ENCODE data around the gene ID3.

ID3 gene

DNA sequence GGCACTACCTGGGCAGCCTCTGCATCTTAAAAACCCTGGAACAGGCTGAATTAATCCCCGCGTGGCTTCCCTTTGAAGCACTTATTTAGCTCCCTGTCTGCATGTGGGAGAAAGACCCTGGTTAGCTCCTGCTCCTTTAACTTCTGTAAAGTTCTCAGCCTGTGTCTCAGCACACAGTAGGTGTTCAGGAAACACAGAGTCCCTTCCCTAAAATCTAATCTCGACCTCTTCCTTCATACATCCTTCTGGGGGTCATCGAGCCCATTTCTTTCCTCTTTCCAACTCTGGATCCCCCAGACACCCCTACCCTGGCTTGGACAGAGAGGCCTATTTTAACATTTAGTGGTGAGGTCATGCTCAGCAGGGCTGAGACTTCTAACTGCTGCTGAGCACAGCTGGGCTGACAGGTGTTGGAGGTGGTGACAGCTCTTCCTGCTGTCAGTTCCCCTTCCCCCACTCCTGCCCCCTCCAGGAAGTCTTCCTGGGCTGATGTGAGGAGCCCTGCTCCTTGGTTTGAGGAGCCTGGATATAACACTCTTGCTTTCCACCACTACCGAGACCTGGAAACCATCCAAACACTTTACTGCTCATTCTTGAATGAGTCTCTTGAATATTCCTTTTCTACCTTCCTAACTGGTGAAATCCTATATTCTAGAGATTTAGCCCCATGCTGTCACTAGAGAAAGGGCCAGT, 33.6 kb downstream of the ID3 start:
- DNase-seq (ENCODE audit: low spot score), result no peak

DNA sequence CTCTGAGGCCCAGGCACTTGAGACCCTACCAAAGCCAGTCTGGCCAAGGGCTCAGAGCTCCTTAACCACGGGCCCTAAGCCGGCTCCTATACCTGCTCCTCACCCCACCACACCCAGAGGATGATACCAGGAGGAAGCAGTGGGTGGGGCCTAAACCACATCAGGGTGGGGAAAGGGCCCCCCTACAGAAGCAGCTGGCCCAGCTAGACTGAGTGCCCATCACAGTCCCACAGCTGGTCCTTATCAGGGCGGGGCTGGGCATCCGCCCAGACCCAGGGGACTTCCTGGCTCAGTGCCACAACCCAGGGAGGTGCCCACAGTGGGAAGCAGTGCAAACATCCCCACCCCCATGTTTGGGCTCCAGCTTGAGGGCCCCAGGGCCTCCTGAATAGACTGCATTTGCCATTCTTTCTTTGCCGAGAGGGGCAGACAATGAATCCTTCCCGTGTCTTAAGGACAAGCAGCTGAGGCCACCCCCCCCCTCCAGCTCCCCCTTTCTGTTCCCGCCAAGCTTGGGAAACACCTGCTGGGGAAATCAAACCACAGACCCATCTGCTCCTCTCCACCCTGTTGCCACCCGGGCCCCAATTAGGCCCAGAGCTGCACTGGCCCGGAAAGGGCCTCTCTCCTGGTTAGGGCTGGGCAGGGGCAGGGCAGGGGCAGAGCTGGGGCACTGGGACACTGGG, 34.4 kb downstream of the ID3 start:
- no peak for DNase-seq (ENCODE audit: low spot score)

DNA sequence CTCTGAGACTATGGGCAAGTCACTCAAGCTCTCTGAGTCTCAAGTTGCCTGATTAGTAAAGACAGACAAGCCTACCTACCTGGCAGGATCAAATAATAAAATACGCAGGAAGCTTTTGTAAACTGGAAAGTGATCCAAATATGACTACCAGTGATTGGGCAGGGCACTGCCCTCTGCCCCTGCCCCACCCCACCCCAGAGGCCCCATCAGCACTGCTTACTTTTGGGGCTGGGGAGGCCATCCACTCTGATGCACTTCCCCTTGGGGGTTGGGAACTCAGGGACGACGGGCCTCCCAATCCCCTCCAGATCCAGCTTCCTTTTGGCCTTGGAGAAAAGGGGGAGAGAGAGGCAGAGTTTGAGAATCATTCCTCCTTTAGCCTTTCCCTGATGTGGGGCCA, 35.1 kb downstream of the ID3 start:
- no peak for DNase-seq (ENCODE audit: low spot score)

DNA sequence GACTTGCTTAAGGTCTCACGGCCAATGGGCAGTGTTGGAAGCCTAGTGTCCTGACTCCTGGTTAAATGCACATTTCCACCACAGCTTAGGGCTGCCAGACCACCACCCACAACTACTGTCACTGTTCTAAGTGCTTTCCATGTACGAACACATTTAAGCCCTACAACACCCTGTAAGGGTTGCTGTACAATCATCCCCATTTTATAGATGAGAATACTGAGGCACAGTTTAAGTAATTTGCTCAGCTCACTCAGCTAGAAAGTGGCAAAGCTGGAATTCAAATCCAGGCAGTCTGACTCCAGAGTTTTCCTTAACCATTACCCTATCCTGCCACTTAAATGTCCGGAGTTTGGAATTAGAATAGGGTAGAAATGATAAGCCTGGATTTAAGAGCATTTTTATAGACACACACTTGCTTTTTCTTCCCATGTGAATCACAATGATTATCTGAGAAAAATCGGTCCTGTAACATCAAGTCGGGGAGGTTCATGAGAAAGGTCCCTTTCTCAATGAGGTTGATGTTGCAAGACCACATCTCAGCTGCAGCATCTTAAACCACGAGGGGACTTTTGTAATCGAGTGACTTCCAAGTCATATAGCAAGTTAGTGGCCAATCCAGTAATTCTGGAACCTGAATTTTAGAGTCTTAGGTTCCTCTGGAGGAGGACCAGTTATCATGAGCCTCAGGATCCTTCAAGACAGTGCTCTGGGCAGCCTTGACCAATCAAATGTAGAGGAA, 36.9 kb downstream of the ID3 start:
- DNase-seq (ENCODE audit: low spot score), result no peak

DNA sequence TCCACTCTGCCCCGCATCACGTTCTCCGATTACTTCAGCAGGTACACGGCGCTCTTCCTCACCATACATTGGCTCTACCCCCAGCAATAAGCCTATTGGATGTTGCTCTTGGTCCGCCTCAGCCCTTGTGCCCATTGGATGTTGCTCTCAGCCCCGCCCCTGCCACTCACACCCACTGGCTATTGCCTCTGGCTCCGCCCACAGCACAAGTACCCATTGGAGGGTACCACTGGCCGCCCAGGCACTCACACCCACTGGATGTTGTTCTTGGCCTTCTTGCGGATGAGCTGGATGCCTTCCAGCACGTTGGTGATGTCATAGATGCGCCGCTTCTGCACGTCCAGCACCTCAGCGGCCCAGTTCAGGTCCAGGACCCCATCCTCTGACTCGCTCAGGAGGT, 37.7 kb downstream of the ID3 start:
- DNase-seq (ENCODE audit: low spot score), result no peak

DNA sequence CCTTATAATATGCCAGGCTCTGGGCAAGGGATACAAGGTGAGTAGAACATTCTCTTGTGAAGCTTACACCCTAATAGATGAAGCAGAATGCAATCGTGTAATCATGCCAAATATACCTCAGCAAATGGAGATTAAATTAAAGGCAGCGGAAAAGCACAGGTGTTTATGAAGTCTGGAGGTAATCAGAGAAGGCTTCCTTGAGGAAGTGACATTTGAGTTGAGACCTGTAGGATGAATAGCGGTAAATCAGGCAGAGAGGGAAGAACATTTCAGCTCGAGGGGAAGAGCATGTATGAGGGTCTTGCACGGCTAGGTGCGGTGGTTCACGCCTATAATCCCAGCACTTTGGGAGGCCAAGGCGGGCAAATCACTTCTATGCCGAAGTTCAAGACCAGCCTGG, 41.7 kb downstream of the ID3 start:
- DNase-seq (ENCODE audit: low spot score), result no peak

DNA sequence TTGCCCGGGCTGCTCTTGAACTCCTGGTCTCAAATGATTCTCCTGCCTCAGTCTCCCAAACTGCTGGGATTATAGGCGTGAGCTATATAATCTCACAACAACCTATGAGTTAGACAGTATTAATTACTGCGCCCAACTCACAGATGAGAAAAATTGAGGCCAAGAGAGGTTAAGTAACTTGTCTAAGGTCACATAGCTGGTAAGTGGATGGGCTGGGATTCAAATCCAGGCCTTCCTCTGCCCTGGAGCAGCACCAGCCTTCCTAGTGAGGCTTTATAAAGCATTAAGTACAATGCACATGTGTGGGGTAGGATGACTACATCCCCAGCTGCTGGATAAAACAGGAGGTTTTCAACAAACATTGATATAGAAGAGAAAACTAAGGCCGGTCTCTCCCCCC, 43.4 kb downstream of the ID3 start:
- DNase-seq (ENCODE audit: low spot score), result no peak

DNA sequence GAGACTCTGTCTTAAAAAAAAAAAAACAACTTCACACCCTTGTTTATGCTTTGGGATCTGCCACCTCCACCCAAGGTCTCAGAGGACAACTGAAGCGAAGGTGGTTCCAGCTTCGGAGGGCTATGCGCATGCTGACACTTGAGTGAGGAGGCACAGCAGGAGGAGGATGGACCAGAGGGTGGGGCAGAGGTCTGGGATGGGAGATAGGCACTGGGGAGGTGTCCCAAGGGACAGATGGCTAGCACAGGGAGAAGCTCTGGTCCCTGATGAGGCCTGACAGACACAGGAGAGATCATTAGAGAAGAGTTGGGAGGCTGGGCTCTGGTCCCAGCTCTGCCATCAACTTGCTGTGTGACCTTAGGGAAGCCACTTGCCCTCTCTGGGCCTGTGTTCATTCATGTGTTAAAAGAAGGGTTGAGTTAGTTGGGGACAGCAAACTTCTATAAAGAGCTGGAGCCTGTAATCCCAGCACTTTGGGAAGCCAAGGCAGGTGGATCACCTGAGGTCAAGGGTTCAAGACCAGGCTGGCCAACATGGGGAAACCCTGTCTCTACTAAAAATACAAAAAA, 45.1 kb downstream of the ID3 start:
- DNase-seq (ENCODE audit: low spot score), result no peak

DNA sequence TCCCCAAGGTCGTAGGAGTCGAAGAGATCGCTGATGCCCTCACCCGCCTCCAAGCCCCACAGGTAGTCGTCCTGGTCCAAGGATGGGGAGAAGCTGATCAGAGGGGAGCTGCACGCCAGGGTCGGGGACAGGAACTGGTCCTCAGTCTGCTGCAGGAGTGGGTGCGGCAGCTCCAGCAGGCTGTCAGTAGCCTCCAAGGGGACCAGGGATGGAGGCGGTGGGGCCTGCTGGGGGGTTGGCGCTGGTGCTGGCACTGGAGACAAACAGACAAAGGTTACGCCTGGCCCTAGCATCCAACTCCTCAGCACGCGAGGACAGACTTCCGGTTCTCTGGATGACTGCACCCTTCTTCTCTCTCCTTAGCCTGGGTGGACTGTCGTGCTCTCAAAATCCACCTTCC, 49.4 kb downstream of the ID3 start:
- no peak for DNase-seq (ENCODE audit: low spot score)

Data from Ammon's horn (tissue), 1 donor.